Measurements from ENCODE around the gene SRXN1. TPM values are rescaled to one million over a fixed set of nuclear protein-coding genes. Genes with fewer than 3 reads are reported as not detected.

SRXN1 gene
- total RNA-seq, 1 experiment from 2014 or later = 80.8 TPM

- TF ChIP-seq REST (IDR thresholded peaks at IDR 0.05; ENCODE audit: low read depth) (no peak), ZFX (IDR thresholded peaks at IDR 0.05) (no peak), SIN3A (IDR thresholded peaks at IDR 0.05; ENCODE audit: low read depth) (no peak), ZNF274 (IDR thresholded peaks at IDR 0.05; ENCODE audit: low read depth, low read length) (no peak), CEBPB (IDR thresholded peaks at IDR 0.05; ENCODE audit: low read depth) (no peak), MAX (IDR thresholded peaks at IDR 0.05) (no peak), JUND (IDR thresholded peaks at IDR 0.05) (no peak), POLR2AphosphoS5 (IDR thresholded peaks at IDR 0.05; ENCODE audit: low read depth, low read length) (no peak), SRF (IDR thresholded peaks at IDR 0.05; ENCODE audit: low read depth) (no peak)
These were observed 11.2 kb upstream of the SRXN1 start (continued) for GRCh38 chr20:664151-664550.

GRCh38 chr20:663315-664090 is 10.5 kb upstream of the SRXN1 start:
- CTCF ChIA-PET = no interaction called here
- no peaks in the 10 kb centered on the region for H3K27me3 ChIP-seq (ENCODE audit: insufficient read depth, low read length)
- no peak for TF ChIP-seq CEBPB (IDR thresholded peaks at IDR 0.05; ENCODE audit: low read depth)
- TF ChIP-seq CBX3 (IDR thresholded peaks at IDR 0.05; ENCODE audit: low read depth) = no peak
- TF ChIP-seq SIN3A (IDR thresholded peaks at IDR 0.05; ENCODE audit: low read depth) = no peak
- TF ChIP-seq ELF1 (IDR thresholded peaks at IDR 0.05; ENCODE audit: borderline replicate concordance, low read depth) = no peak
- no peak for TF ChIP-seq EZH2phosphoT487 (IDR thresholded peaks at IDR 0.05; ENCODE audit: borderline replicate concordance)
- TF ChIP-seq SRF (IDR thresholded peaks at IDR 0.05; ENCODE audit: low read depth) = no peak
- no peak for TF ChIP-seq REST (IDR thresholded peaks at IDR 0.05; ENCODE audit: low read depth)
- no peak for TF ChIP-seq ZBTB33 (IDR thresholded peaks at IDR 0.05; ENCODE audit: extremely low read depth, insufficient replicate concordance, low read length)
- TF ChIP-seq ZNF274 (IDR thresholded peaks at IDR 0.05; ENCODE audit: low read depth, low read length) = no peak
- no peak for TF ChIP-seq ATF3 (IDR thresholded peaks at IDR 0.05)

More at GRCh38 chr20:663315-664090, 10.5 kb upstream of the SRXN1 start:
- Histone ChIP-seq H3K79me2 (ENCODE audit: insufficient read depth, low read length) (no peaks in the 10 kb centered on the region), H3K9me3 (ENCODE audit: control insufficient read depth in 1 of 2, insufficient read depth in 1 of 2, low read depth in 1 of 2, low read length in 2 of 2) (no peaks in the 10 kb centered on the region), H3K9ac (ENCODE audit: low read length) (no peak overlapping the region), H3K4me3 (replicated peaks in 1 of 2; ENCODE audit: low read depth in 1 of 2, low read length in 2 of 2) (no peak overlapping the region), H2AFZ (ENCODE audit: low read depth, low read length, poor library complexity, severe bottlenecking) (no peak overlapping the region), H3K4me2 (ENCODE audit: low read length) (no peak overlapping the region), H3K36me3 (ENCODE audit: control insufficient read depth in 1 of 2, insufficient read depth in 2 of 2, low read length in 2 of 2) (no peaks in the 10 kb centered on the region), H3K27ac (ENCODE audit: low read depth, low read length) (no peak overlapping the region), H4K20me1 (ENCODE audit: insufficient read depth) (no peaks in the 10 kb centered on the region), H3K4me1 (ENCODE audit: control insufficient read depth in 1 of 2, insufficient read depth in 2 of 2, low read length in 2 of 2) (peaks cover 0 to 6% of the 10 kb centered on the region in 2 experiments; a peak in 1 of 4 replicates), H3K9me2 (ENCODE audit: insufficient read depth) (no peaks in the 10 kb centered on the region)
- ATAC-seq (no peak), DNase-seq (ENCODE audit: low read depth, low spot score) (no peak)
- intact Hi-C loops (cut with micrococcal nuclease) = no loop called here
- POLR2A ChIA-PET = no interaction called here
- BruUV-seq (replicated peaks) = no TSS peak
- RAD21 ChIA-PET (ENCODE audit: low non-redundant PET in 1 of 2, low total read pairs in 2 of 2, uncharacterized antibody in 2 of 2, unreplicated experiment in 2 of 2) = no interaction called here
